ENCODE data around the gene CRYBA1. TPM values are rescaled to one million over a fixed set of nuclear protein-coding genes. Genes with fewer than 3 reads are reported as not detected.

CRYBA1 gene
- total RNA-seq (2022; extraction: Qiagen RNA extraction), result not detected in 5 replicates

GRCh38 chr17:29246628-29247027 lies at the start of gene CRYBA1:
Gene CRYBA1 (plus strand): TSS chr17:29246859. CDS start chr17:29246864, 5 bp downstream.

GRCh38 chr17:29293890-29294579 lies 47.4 kb downstream of the CRYBA1 start, which contains the start of gene NUFIP2:
Gene NUFIP2 (minus strand): TSS chr17:29294148. CDS start chr17:29294059, 89 bp downstream.

Other genes with a start within 250 kb of the CRYBA1 start
- gene SEZ6, start 240.8 kb upstream of the CRYBA1 start, total RNA-seq (2022; extraction: Qiagen RNA extraction), result 0.07 TPM in 1 of 5 replicates, not detected in the others
- gene PIPOX, start 203.7 kb upstream of the CRYBA1 start, total RNA-seq (2022; extraction: Qiagen RNA extraction), result 0.10 to 0.43 TPM (median 0.22 TPM) in 4 of 5 replicates, not detected in the other
- gene MYO18A, start 66.5 kb upstream of the CRYBA1 start, total RNA-seq (2022; extraction: Qiagen RNA extraction), result 22.4 to 27.8 TPM (median 24.8 TPM) in 5 replicates
- gene NUFIP2, start 47.3 kb downstream of the CRYBA1 start, total RNA-seq (2022; extraction: Qiagen RNA extraction), result 40.7 to 61.9 TPM (median 53.5 TPM) in 5 replicates
- 14.2 to 29.2 TPM (median 22.7 TPM) in 5 replicates for gene TAOK1, start 143.5 kb downstream of the CRYBA1 start, total RNA-seq (2022; extraction: Qiagen RNA extraction)

All from A549 treated with Hydrocortisone at 1 μM for 4 hours (cell line).